Activated T-cell treated with anti-CD3 and anti-CD28 coated beads, Interleukin-2, amount 50 U/mL, for 24 hours (primary cell): ENCODE data around the gene MRPS10.
"Not testable (repeated sequence)": the region's sequence is repeated elsewhere in the genome, so short reads cannot be mapped to it uniquely, and the experiment has no call there.

Experiments
- DNase-seq: peaks from one replicate; pipeline ENCODE4 v3.0.0-alpha.2; 2020
- H3K27ac Mint-ChIP-seq: 2 replicates; pipeline ENCODE4 v1.8.0; 2020; ENCODE audit warnings: mild to moderate bottlenecking, mixed read lengths
- H3K27me3 Mint-ChIP-seq: 2 replicates; pipeline ENCODE4 v1.8.0; 2020; ENCODE audit warnings: mixed read lengths
- H3K36me3 Mint-ChIP-seq: 2 replicates; pipeline ENCODE4 v1.8.0; 2020; ENCODE audit warnings: low read depth, mixed read lengths
- H3K4me1 Mint-ChIP-seq: 2 replicates; pipeline ENCODE4 v1.8.0; 2020; ENCODE audit warnings: low read depth, mixed read lengths
- H3K4me3 Mint-ChIP-seq: 2 replicates; pipeline ENCODE4 v1.8.0; 2020; ENCODE audit warnings: mild to moderate bottlenecking, moderate library complexity, mixed read lengths
- H3K9me3 Mint-ChIP-seq: 2 replicates; pipeline ENCODE4 v1.8.0; 2020; ENCODE audit warnings: mixed read lengths

The MRPS10 gene

DNA sequence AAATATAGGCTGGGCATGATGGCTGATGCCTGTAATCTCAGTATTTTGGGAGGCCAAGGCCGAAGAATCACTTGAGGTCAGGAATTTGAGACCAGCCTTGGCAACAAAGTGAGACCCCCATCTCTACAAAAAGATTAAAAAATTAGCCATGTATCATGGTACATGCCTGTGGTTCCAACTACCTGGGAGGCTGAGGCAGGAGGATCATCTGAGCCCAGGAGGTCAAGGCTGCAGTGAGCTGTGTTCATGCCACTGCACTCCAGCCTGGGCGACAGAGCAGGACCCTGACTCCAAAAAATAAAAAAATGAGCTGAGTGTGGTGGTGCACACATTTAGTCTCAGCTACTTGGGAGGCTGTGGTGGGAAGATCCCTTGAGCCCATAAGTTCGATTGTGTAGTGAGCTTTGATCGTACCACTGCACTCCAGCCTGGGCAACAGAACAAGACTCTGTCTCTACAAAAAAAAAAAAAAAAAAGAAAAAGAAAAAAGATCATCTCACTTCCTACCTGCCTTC is 12.8 kb downstream of the MRPS10 start:
- no peak for DNase-seq
- no peak overlapping the region for H3K4me3 Mint-ChIP-seq
- H3K36me3 Mint-ChIP-seq: peaks cover 77% of the 10 kb centered on the region
- no peak overlapping the region for H3K27ac Mint-ChIP-seq
- H3K27me3 Mint-ChIP-seq: no peaks in the 10 kb centered on the region
- peaks cover 3% of the 10 kb centered on the region for H3K9me3 Mint-ChIP-seq
- H3K4me1 Mint-ChIP-seq: peaks cover 11% of the 10 kb centered on the region

DNA sequence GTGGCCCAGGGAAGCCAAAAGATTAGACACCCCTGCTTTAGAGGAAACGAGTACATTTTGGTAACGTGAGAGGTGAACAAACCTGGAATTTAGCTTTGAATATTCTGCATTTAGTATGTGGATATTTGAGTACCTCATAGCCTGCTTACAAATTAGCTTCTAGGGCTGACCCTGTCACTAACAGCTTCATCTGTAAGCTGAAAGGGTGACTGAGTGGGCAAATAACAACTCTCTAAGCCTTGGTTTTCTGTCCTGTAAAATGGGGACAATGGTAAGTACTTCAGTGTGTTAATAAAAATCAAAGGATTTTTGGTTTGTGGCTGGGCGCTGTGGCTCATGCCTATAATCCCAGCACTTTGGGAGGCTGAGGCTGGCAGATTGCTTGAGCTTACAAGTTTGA is 14.5 kb downstream of the MRPS10 start:
- no peaks in the 10 kb centered on the region for H3K27me3 Mint-ChIP-seq
- peaks cover 68% of the 10 kb centered on the region for H3K36me3 Mint-ChIP-seq
- H3K4me1 Mint-ChIP-seq: peaks cover 9% of the 10 kb centered on the region
- H3K4me3 Mint-ChIP-seq: no peak overlapping the region
- DNase-seq: no peak
- peaks cover 4% of the 10 kb centered on the region for H3K9me3 Mint-ChIP-seq
- H3K27ac Mint-ChIP-seq: no peak overlapping the region

DNA sequence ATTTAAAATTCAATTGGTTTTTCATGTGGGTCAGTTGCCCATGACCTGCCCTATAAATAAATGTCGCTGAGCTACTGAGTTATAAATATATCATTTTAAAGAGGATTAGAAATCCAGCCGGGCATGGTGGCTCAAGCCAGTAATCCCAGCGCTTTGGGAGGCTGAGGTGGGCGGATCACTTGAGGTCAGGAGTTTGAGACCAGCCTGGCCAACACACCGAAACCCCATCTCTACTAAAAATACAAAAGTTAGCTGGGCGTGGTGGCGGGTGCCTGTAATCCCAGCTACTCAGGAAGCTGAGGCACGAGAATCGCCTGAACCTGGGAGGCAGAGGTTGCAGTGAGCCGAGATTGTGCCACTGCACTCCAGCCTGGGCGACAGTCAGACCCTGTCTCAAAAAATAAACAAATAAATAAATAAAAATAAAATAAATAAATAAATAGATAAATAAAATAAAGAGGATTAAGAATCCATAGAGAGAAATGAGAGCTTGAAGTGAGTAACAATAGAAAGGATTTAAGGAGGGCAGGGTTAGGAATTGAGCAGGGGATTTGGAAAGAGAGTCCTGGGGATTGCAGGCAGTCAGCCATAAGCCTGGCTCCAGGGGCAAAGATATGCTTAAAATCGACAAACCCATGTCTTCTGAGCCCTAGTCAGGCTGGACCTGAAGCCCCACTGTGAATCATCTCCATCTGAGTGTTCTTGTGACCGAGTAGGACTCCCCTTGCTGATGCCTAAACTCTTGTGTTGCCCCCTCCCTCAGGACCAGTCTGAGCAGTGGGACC is 15.3 kb downstream of the MRPS10 start:
- not testable (repeated sequence) for H3K9me3 Mint-ChIP-seq
- H3K36me3 Mint-ChIP-seq: peaks cover 59% of the 10 kb centered on the region

DNA sequence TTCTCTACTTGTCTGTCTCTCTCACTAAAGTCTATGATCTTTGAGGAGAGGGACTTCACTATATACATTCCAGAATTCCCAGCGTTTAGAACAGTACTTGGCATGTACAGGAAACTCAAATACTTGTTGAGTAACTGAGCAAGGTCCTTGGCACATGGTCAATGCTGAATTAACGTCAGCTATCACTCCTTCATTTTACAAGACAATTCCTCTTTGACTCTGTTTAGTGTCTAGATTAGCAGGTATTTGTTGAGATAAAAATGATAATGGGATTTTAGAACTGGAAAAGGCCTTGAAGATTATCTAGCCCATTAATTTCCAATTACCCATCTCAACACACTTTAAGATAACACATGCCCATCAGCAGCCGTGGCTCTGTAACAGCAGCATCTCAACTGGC is 16.3 kb downstream of the MRPS10 start:
- peaks cover 3% of the 10 kb centered on the region for H3K4me1 Mint-ChIP-seq
- H3K4me3 Mint-ChIP-seq: no peak overlapping the region
- H3K9me3 Mint-ChIP-seq: peaks cover 4% of the 10 kb centered on the region
- H3K27me3 Mint-ChIP-seq: no peaks in the 10 kb centered on the region
- no peak for DNase-seq
- H3K36me3 Mint-ChIP-seq: peaks cover 50% of the 10 kb centered on the region
- H3K27ac Mint-ChIP-seq: no peak overlapping the region

More for the DNA sequence above, 15.3 kb downstream of the MRPS10 start:
- DNase-seq, H3K27me3 Mint-ChIP-seq, H3K4me3 Mint-ChIP-seq, H3K4me1 Mint-ChIP-seq, H3K27ac Mint-ChIP-seq: not testable (repeated sequence)

DNA sequence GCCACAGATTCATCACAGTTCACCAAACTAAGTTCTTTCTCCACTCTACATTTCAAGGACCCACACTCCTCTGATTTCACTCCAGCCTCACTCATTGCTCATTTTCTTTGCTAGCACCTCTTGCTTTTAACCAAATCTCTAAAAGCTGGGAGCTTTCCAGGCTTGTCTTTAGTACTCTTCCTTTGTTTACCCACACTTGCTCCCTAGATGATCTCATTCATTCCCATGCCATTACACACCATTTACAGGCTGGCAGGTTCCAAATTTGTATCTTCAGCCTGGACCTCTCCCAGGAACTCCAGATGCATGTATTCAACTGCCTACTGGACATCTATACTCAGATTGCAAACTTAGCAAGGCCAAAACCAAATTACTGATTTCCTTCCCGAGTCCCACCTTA is 17.6 kb downstream of the MRPS10 start:
- Mint-ChIP-seq H3K36me3 (peaks cover 41% of the 10 kb centered on the region), H3K27ac (no peak overlapping the region), H3K4me3 (no peak overlapping the region), H3K9me3 (peaks cover 4% of the 10 kb centered on the region), H3K4me1 (peaks cover 3% of the 10 kb centered on the region), H3K27me3 (no peaks in the 10 kb centered on the region)
- no peak for DNase-seq

DNA sequence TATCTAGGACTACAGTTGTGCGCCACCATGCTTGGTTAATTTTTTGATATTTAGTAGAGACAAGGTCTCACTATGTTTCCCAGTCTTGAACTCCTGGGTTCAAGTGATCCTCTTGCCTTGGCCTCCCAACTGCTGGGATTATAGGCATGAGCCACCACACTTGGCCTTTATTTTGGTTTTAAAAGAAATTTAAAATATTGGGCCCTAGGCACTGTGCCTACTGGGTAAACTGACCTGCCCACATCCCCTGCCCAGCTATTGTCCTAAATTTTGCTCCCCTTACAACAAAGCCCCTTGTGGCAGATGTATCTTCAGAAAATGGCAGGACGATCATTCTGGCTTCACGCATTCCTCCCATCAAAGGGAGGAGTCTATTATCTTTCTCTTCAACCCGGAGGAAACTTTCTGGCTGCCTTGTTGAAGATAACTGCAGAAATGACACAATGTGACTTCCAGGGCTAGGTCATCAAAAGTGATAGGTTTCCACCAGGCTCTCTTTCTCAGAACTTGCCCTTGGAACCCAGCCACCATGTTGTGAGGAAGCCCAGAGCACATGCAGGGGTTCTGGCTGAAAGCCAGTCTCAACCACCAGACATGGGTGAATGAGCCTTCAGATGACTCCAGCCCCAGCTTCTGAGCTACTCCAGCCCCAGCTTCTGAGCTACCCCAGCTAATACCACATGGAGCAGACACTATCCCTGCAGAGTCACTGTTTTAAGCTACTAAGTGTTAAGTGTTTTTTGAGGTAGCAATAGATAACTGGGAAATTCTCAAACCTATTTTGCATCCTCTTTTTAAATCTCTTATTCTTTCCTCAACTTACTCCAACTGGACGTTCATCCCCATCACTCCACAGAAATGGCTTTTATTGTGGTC is 18.3 kb downstream of the MRPS10 start:
- H3K36me3 Mint-ChIP-seq: peaks cover 34% of the 10 kb centered on the region
- no peaks in the 10 kb centered on the region for H3K27me3 Mint-ChIP-seq
- peaks cover 3% of the 10 kb centered on the region for H3K4me1 Mint-ChIP-seq
- no peak overlapping the region for H3K4me3 Mint-ChIP-seq
- no peak for DNase-seq
- peaks cover 4% of the 10 kb centered on the region for H3K9me3 Mint-ChIP-seq
- H3K27ac Mint-ChIP-seq: no peak overlapping the region

DNA sequence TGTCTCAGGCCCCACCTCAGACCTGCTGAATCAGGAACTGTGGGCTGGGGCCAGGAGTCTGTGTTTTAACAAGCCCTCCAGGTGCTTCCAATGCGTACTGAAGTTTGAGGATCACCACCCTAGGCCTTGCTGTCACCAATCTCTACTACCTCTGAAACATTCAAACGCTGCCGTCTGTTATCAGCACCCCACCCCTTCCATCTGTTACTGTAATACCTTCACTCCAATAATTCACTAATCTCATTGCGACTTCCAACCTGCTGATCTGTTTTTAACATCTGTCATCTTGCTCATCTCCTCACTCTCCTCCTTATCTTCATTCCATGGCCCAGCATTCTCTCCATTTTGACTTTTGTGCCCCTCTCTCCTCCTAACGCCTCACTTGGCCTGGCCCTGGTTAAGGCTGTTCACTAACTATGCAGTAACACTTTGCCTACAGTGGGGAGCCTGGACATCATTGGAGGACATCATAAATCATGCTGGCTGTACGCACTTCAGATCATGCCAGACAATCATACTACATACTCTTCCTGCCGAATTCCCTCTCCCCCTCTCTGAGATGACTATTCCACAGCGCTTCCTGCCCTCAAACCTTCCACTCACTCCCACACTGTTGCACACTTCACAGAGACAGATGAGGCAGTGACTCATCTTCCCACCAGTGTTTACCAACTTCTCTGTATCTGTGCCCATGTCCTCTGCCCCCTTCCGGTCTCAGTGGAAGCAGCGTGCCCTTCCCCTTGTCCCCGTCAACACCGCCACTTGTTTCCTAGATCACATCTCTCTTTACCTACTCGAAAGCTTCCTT is 19.9 kb downstream of the MRPS10 start:
- Mint-ChIP-seq H3K36me3 (peaks cover 24% of the 10 kb centered on the region), H3K27ac (no peak overlapping the region), H3K4me1 (peaks cover 3% of the 10 kb centered on the region), H3K4me3 (no peak overlapping the region), H3K27me3 (no peaks in the 10 kb centered on the region), H3K9me3 (peaks cover 4% of the 10 kb centered on the region)
- DNase-seq: no peak

DNA sequence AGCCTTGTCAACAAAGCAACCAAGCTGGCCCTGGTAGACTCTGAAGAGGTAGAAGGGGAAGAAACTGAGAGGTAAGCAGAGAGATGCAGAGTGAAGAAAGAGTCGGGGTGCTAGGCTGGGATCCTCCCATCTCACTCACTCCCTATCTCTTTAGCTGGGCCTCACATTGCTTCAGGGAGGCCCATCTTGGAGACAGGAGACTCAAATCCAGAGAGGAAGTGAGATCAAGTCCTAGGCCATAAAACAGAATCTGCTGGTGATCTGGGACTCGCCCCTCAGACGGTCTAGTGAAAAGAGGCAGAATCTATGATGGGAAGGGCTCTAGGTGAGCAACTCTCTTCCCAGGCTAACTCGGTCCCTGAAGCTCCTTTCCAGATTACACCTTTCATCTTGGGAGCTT is 22.2 kb downstream of the MRPS10 start:
- Mint-ChIP-seq H3K27me3 (no peaks in the 10 kb centered on the region), H3K4me3 (no peak overlapping the region)

DNA sequence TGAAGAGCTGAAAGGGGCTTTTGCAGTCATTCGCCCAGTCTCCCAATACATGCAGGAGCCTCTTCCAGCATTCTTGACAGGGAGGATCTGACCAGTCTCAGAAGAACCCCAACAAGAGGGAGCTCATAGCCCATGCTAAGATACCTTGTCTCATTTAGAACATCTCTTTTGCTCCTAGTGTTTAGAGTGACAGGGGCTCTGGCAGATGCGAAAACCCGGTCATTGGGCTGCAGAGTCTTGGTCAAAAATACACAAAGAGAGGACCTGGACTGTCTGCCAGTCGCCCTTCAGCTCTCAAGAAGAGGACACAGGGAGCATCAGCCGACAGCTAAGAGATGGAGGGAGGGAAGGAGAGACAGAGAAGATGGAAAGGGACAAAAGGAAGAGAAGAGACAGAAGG is 23.6 kb downstream of the MRPS10 start:
- H3K4me1 Mint-ChIP-seq: no peaks in the 10 kb centered on the region
- no peaks in the 10 kb centered on the region for H3K9me3 Mint-ChIP-seq
- no peak overlapping the region for H3K4me3 Mint-ChIP-seq
- peaks cover 2% of the 10 kb centered on the region for H3K36me3 Mint-ChIP-seq
- no peaks in the 10 kb centered on the region for H3K27me3 Mint-ChIP-seq
- no peak for DNase-seq
- no peak overlapping the region for H3K27ac Mint-ChIP-seq

More for the DNA sequence above, 22.2 kb downstream of the MRPS10 start:
- Mint-ChIP-seq H3K36me3 (peaks cover 14% of the 10 kb centered on the region), H3K9me3 (peaks cover 4% of the 10 kb centered on the region), H3K4me1 (peaks cover 3% of the 10 kb centered on the region), H3K27ac (no peak overlapping the region)
- DNase-seq: no peak

DNA sequence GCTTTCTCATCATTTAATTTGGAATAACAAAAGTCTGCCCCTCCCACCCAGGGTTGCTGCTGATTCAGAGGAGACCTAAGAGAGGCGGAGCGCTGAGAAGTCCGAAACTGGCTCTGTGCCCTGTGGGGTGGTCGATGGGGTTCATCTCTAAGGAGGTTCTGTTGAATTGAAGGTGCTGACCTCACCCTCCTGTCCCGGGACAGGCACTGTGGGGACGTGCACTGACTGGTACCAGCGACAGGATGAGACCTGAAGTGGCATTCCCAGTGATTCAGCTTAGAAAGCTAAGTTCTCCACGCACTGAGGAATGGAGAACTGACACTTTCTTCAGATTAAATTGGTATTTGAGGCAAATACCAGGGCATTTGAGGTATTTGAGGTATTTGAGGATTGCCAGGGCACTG is 24.2 kb downstream of the MRPS10 start:
- H3K4me1 Mint-ChIP-seq: no peaks in the 10 kb centered on the region
- no peak overlapping the region for H3K27ac Mint-ChIP-seq
- peaks cover 2% of the 10 kb centered on the region for H3K36me3 Mint-ChIP-seq
- no peaks in the 10 kb centered on the region for H3K27me3 Mint-ChIP-seq
- no peak for DNase-seq
- no peak overlapping the region for H3K4me3 Mint-ChIP-seq
- H3K9me3 Mint-ChIP-seq: no peaks in the 10 kb centered on the region

DNA sequence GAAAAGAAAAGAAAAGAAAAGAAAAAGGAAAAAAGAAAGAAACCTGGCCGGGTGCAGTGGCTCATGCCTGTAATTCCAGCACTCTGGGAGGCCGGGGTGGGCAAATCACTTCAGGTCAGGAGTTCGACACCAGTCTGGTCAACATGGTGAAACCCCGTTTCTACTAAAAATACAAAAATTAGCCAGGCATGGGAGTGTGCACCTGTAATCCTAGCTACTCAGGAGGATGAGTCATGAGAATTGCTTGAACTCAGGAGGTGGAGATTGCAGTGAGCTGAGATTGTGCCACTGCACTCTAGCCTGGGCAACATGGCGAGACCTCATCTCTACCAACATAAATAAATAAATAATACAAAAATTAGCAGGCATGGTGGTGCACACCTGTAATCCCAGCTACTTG is 25.3 kb downstream of the MRPS10 start:
- H3K4me3 Mint-ChIP-seq, H3K36me3 Mint-ChIP-seq, H3K27ac Mint-ChIP-seq, H3K9me3 Mint-ChIP-seq, H3K4me1 Mint-ChIP-seq, H3K27me3 Mint-ChIP-seq, DNase-seq: not testable (repeated sequence)

DNA sequence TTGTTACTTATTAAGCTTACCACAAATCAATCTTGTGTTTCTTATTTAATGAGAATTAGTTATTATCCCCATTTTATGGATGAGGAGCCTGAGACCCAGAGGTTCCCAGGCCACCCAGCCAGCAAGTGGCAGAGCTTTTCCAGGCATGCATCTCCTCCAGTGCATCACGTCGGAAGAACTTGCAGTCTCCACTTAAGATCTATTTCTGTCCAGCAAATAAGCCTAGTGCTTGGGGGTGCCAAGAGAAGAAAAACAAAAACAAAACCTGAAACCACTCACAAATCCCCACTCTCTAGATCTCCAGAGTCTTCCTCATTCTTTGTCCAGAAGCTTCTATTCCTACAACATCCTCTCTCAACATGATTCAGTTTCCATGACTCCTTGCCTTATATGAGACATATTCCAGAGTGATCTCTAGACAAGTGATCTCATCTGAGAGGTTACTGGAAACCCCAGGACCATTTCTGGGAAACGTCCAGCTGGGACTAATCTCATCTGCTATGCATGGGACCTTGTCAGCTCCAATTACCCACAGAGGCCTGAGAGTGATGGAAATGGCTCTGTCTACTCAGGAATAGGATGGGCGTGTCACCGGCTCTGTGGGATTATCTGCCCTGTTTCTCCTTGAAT is 27.0 kb downstream of the MRPS10 start:
- Mint-ChIP-seq H3K4me1 (no peaks in the 10 kb centered on the region), H3K27ac (no peak overlapping the region), H3K9me3 (no peaks in the 10 kb centered on the region), H3K36me3 (peaks cover 2% of the 10 kb centered on the region), H3K4me3 (no peak overlapping the region), H3K27me3 (no peaks in the 10 kb centered on the region)
- no peak for DNase-seq

DNA sequence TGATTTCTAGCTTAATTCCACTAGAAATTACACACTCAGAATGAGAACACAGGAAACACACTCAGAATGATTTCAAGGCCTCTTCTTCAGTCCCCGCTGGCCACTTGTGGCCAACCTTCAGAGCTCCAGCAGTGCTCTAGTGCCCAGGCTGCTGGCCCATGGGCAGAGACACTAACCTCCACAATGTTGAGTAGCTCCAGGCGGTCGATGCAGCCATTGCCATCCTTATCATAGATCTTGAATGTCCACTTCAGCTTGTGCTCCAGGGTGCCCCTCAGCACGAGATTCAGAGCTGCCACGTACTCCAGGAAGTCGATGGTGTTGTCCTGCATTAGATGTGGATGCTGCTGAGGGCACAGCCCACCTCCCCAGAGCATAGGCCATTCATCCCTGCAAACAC is 29.3 kb downstream of the MRPS10 start:
- peaks cover 2% of the 10 kb centered on the region for H3K36me3 Mint-ChIP-seq
- no peaks in the 10 kb centered on the region for H3K9me3 Mint-ChIP-seq
- DNase-seq: no peak
- no peak overlapping the region for H3K27ac Mint-ChIP-seq
- no peaks in the 10 kb centered on the region for H3K27me3 Mint-ChIP-seq
- no peaks in the 10 kb centered on the region for H3K4me1 Mint-ChIP-seq
- no peak overlapping the region for H3K4me3 Mint-ChIP-seq

DNA sequence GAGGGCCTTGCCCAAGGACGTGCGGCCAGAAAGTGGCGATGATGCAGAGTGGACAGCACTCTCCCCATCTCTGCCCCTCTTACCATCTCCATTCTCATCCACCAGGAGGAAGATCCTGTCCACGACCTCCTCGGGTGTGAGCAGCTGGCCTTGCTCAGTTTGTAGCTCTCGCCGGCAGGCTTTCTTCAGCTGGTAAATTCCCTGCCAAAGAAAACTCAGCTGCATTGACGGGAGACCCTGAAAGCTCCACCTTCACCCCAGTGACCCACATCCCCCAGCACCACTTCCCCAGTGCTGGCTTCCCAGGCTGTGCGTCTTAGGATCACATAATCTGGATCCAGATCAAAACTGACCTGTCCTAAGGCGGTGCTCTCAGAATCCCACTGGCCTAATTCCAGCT is 32.1 kb downstream of the MRPS10 start:
- Mint-ChIP-seq H3K27ac (no peak overlapping the region), H3K36me3 (no peaks in the 10 kb centered on the region), H3K27me3 (peaks cover 2% of the 10 kb centered on the region), H3K4me3 (no peak overlapping the region), H3K4me1 (no peaks in the 10 kb centered on the region), H3K9me3 (no peaks in the 10 kb centered on the region)
- no peak for DNase-seq
